HepG2 (cell line): ENCODE measurements around the gene MEA1. TPM values are rescaled to one million over a fixed set of nuclear protein-coding genes. Genes with fewer than 3 reads are reported as not detected.

Source experiments
- ATF3 ChIP-seq: sonication (generic); formaldehyde crosslinking; IDR thresholded peaks from 2 replicates; pipeline ENCODE4 v1.4.0; 2020; ENCODE audit warnings: missing genetic modification reagents
- DR1 ChIP-seq: sonication (generic); formaldehyde crosslinking; IDR thresholded peaks from 2 replicates; pipeline ENCODE4 v1.8.0; 2021; ENCODE audit warnings: mild to moderate bottlenecking, missing genetic modification reagents, inconsistent platforms
- E2F1 ChIP-seq: sonication (generic); formaldehyde crosslinking; IDR thresholded peaks from 2 replicates; pipeline ENCODE4 v1.5.0; 2020; ENCODE audit warnings: missing genetic modification reagents
- HOXA3 ChIP-seq: sonication (generic); formaldehyde crosslinking; IDR thresholded peaks from 2 replicates; pipeline ENCODE4 v1.5.0; 2020; ENCODE audit warnings: missing genetic modification reagents
- MED1 ChIP-seq: sonication (generic); formaldehyde crosslinking; IDR thresholded peaks from 2 replicates; pipeline ENCODE4 v1.4.0; 2020; ENCODE audit warnings: missing genetic modification reagents
- NFE2 ChIP-seq: sonication (generic); formaldehyde crosslinking; IDR thresholded peaks from 2 replicates; pipeline ENCODE4 v1.4.0; 2020; ENCODE audit warnings: missing genetic modification reagents
- PATZ1 ChIP-seq: sonication (generic); formaldehyde crosslinking; IDR thresholded peaks from 2 replicates; pipeline ENCODE4 v1.4.0; 2020; ENCODE audit warnings: missing genetic modification reagents
- ZBTB20 ChIP-seq: sonication (generic); formaldehyde crosslinking; IDR thresholded peaks from 2 replicates; pipeline ENCODE4 v1.8.1; 2023; ENCODE audit warnings: missing genetic modification reagents, low read depth, mild to moderate bottlenecking, borderline replicate concordance
- ZBTB4 ChIP-seq: sonication (generic); formaldehyde crosslinking; IDR thresholded peaks from 2 replicates; pipeline ENCODE4 v1.4.0; 2020; ENCODE audit warnings: missing genetic modification reagents, mild to moderate bottlenecking, borderline replicate concordance
- ZIK1 ChIP-seq: sonication (generic); formaldehyde crosslinking; IDR thresholded peaks from 2 replicates; pipeline ENCODE4 v1.5.0; 2020; ENCODE audit warnings: mild to moderate bottlenecking, low read depth, missing genetic modification reagents, borderline replicate concordance
- ZNF160 ChIP-seq: sonication (generic); formaldehyde crosslinking; IDR thresholded peaks from 2 replicates; pipeline ENCODE4 v1.8.0; 2022; ENCODE audit warnings: mild to moderate bottlenecking, inconsistent platforms, missing genetic modification reagents
- ZNF615 ChIP-seq: sonication (generic); formaldehyde crosslinking; IDR thresholded peaks from 2 replicates; pipeline ENCODE4 v1.5.0; 2020; ENCODE audit warnings: mild to moderate bottlenecking, missing genetic modification reagents, borderline replicate concordance
- ZNF841 ChIP-seq: sonication (generic); formaldehyde crosslinking; IDR thresholded peaks from 2 replicates; pipeline ENCODE4 v1.8.1; 2023; ENCODE audit warnings: missing genetic modification reagents, borderline replicate concordance
- polyA plus RNA-seq, 8 experiments: library from polyadenylated mRNA; depleted of rRNA in 3 of 8; stranded (reverse) in 7 of 8; unstranded in 1 of 8; fragments of >200 nt; fragmentation: Illumina TruSeq in 4 of 8; extraction: Trizol in 4 of 8; gene quantifications; 2 replicates each; pipeline versions ENCODE4 v1.2.1 to v1.2.3, GENCODE V29; 2011 to 2016; ENCODE audit warnings: low read depth in 4 of 8, missing spikeins in 1 of 8, mixed read lengths in 1 of 8; ENCODE audit not compliant: insufficient read depth in 1 of 8
- total RNA-seq, 5 experiments: library from RNA; depleted of rRNA; stranded (reverse); fragments of >200 nt; fragmentation: Illumina TruSeq; extraction: Trizol; gene quantifications; 2 replicates each; pipeline ENCODE4 v1.2.3, GENCODE V29; 2016; ENCODE audit warnings: low read depth in 1 of 5
- TF ChIP-seq, protein P1 (sequence below): IDR thresholded peaks from 2 replicates; pipeline ENCODE4 v1.6.1; 2012; ENCODE audit warnings: inconsistent platforms
- TF ChIP-seq, protein P2 (sequence below): sonication (generic); formaldehyde crosslinking; IDR thresholded peaks from 2 replicates; pipeline ENCODE4 v1.5.1; 2020; ENCODE audit warnings: mild to moderate bottlenecking, missing genetic modification reagents, borderline replicate concordance

The MEA1 gene
- total and polyA plus RNA-seq, 2 of the 13 experiments (the other 11 are each of a cell fraction or from before 2014, with no cell fraction given) = 75.6 to 86.2 TPM

DNA sequence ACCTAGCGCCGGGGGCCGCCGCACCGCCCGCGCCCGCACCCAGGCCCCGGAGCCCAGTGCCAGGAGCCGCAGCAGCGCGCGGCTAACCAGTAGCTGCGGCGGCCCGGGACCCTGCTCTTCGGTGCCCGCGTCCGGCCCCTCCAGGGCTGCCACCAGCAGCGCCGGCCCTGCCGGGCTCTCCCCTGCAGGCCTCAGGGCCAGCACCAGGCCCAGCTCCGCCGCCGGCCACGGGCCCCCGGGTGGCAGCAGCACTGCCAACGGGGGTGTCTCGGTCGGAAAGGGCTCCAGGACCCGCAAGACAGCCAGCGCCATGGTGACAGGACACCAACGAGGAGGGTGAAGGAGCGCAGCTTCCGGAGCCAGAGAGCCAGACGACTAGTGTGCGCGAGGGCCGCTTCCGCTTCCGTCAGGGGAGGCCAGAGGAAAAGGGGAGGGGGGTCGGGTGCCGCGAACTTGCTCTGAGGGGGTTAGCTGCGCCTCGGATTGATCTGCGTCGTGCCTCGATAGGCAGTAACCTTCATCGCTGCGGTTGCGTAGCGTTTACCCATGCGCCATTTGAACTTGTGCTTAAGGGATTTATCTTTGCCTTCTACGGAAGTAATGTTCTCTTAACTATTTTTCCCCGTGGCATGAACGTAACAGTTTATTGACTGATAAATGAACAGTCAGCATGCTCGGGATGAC, 34.8 kb downstream of the MEA1 start, which contains the start of gene PEX6 (continued):
- TF ChIP-seq PATZ1 = peak; percentile 92
- peak; percentile 40; the same call in 1 of the 2 replicates for TF ChIP-seq ATF3 (CRISPR knock-in tag)
- peak; percentile 72; the same call in 1 of the 2 replicates for TF ChIP-seq DR1 (CRISPR knock-in tag)
- TF ChIP-seq, protein P1, sequence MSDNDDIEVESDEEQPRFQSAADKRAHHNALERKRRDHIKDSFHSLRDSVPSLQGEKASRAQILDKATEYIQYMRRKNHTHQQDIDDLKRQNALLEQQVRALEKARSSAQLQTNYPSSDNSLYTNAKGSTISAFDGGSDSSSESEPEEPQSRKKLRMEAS = peak; percentile 89
- TF ChIP-seq, protein P2, sequence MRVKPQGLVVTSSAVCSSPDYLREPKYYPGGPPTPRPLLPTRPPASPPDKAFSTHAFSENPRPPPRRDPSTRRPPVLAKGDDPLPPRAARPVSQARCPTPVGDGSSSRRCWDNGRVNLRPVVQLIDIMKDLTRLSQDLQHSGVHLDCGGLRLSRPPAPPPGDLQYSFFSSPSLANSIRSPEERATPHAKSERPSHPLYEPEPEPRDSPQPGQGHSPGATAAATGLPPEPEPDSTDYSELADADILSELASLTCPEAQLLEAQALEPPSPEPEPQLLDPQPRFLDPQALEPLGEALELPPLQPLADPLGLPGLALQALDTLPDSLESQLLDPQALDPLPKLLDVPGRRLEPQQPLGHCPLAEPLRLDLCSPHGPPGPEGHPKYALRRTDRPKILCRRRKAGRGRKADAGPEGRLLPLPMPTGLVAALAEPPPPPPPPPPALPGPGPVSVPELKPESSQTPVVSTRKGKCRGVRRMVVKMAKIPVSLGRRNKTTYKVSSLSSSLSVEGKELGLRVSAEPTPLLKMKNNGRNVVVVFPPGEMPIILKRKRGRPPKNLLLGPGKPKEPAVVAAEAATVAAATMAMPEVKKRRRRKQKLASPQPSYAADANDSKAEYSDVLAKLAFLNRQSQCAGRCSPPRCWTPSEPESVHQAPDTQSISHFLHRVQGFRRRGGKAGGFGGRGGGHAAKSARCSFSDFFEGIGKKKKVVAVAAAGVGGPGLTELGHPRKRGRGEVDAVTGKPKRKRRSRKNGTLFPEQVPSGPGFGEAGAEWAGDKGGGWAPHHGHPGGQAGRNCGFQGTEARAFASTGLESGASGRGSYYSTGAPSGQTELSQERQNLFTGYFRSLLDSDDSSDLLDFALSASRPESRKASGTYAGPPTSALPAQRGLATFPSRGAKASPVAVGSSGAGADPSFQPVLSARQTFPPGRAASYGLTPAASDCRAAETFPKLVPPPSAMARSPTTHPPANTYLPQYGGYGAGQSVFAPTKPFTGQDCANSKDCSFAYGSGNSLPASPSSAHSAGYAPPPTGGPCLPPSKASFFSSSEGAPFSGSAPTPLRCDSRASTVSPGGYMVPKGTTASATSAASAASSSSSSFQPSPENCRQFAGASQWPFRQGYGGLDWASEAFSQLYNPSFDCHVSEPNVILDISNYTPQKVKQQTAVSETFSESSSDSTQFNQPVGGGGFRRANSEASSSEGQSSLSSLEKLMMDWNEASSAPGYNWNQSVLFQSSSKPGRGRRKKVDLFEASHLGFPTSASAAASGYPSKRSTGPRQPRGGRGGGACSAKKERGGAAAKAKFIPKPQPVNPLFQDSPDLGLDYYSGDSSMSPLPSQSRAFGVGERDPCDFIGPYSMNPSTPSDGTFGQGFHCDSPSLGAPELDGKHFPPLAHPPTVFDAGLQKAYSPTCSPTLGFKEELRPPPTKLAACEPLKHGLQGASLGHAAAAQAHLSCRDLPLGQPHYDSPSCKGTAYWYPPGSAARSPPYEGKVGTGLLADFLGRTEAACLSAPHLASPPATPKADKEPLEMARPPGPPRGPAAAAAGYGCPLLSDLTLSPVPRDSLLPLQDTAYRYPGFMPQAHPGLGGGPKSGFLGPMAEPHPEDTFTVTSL (CRISPR knock-in tag) = peak; percentile 50
- peak; percentile 69; the same call in 1 of the 2 replicates for TF ChIP-seq ZBTB20 (CRISPR knock-in tag)
- peak; percentile 90; the same call in 1 of the 2 replicates for TF ChIP-seq HOXA3
- no peak for TF ChIP-seq E2F1 (CRISPR knock-in tag)
- TF ChIP-seq ZIK1 (CRISPR knock-in tag) = peak; percentile 72; the same call in 1 of the 2 replicates
- TF ChIP-seq ZNF615 (CRISPR knock-in tag) = peak; percentile 62; the same call in 1 of the 2 replicates
- 0 out of 2 replicates have a peak, but pooled peaks have one; percentile 20 for TF ChIP-seq ZBTB4
- peak; percentile 59; the same call in 1 of the 2 replicates for TF ChIP-seq MED1 (CRISPR knock-in tag)
- TF ChIP-seq ZNF841 (CRISPR knock-in tag) = 0 out of 2 replicates have a peak, but pooled peaks have one; percentile 0
- 0 out of 2 replicates have a peak, but pooled peaks have one; percentile 25 for TF ChIP-seq NFE2 (CRISPR knock-in tag)
- no peak for TF ChIP-seq ZNF160
